Nephron (organoid): ENCODE data around the gene LAMA5.
A peak's percentile ranks its signal among the peaks of the same experiment; 100 is the strongest.

Source experiments
- H3K27ac Mint-ChIP-seq, 3 experiments: 2 replicates each; pipeline ENCODE4 v1.8.0; 2020; ENCODE audit warnings: mixed read lengths in 3 of 3, mild to moderate bottlenecking in 2 of 3, moderate library complexity in 1 of 3
- H3K27me3 Mint-ChIP-seq: 2 replicates; pipeline ENCODE4 v1.8.0; 2021; ENCODE audit warnings: low read depth, mild to moderate bottlenecking, moderate library complexity, mixed read lengths
- H3K36me3 Mint-ChIP-seq: 2 replicates; pipeline ENCODE4 v1.8.0; 2020; ENCODE audit warnings: low read depth, mixed read lengths
- H3K4me1 Mint-ChIP-seq: 2 replicates; pipeline ENCODE4 v1.8.0; 2020; ENCODE audit warnings: mixed read lengths
- H3K4me3 Mint-ChIP-seq, 3 experiments: 2 replicates each; pipeline ENCODE4 v1.8.0; 2020; ENCODE audit warnings: mild to moderate bottlenecking in 3 of 3, mixed read lengths in 3 of 3, moderate library complexity in 2 of 3
- H3K9me3 Mint-ChIP-seq: 2 replicates; pipeline ENCODE4 v1.8.0; 2020; ENCODE audit warnings: mixed read lengths
- CTCF ChIP-seq, 3 experiments: fragments of 200-600 bp; sonication (generic); IDR thresholded peaks; one replicate each; pipeline ENCODE4 v1.5.0; 2021; ENCODE audit warnings: antibody characterized with exemption in 3 of 3; ENCODE audit not compliant: unreplicated experiment in 3 of 3

The LAMA5 gene

GRCh38 chr20:62275219-62275618, 91.9 kb downstream of the LAMA5 start:
- no peak for TF ChIP-seq CTCF (IDR thresholded peaks at IDR 0.05; ENCODE audit: unreplicated experiment in 3 of 3)
- no peak overlapping the region for H3K4me3 Mint-ChIP-seq
- peaks cover 14% of the 10 kb centered on the region for H3K4me1 Mint-ChIP-seq
- peaks cover 5% of the 10 kb centered on the region for H3K27me3 Mint-ChIP-seq
- H3K27ac Mint-ChIP-seq: no peak overlapping the region
- H3K36me3 Mint-ChIP-seq: peaks cover 60% of the 10 kb centered on the region
- no peaks in the 10 kb centered on the region for H3K9me3 Mint-ChIP-seq

- Mint-ChIP-seq H3K27me3 (peaks cover 5% of the 10 kb centered on the region), H3K27ac (peak overlapping the region in 2 of 3 experiments; percentile 34 to 66), H3K4me1 (peaks cover 14% of the 10 kb centered on the region), H3K9me3 (no peaks in the 10 kb centered on the region), H3K36me3 (peaks cover 53% of the 10 kb centered on the region), H3K4me3 (no peak overlapping the region)
- no peak for TF ChIP-seq CTCF (IDR thresholded peaks at IDR 0.05; ENCODE audit: unreplicated experiment in 3 of 3)
These were observed 92.7 kb downstream of the LAMA5 start for GRCh38 chr20:62274332-62274950.

GRCh38 chr20:62273416-62273815, 93.7 kb downstream of the LAMA5 start:
- H3K36me3 Mint-ChIP-seq: peaks cover 43% of the 10 kb centered on the region
- no peaks in the 10 kb centered on the region for H3K27me3 Mint-ChIP-seq
- no peak overlapping the region for H3K4me3 Mint-ChIP-seq
- no peaks in the 10 kb centered on the region for H3K9me3 Mint-ChIP-seq
- no peak overlapping the region for H3K27ac Mint-ChIP-seq
- TF ChIP-seq CTCF (IDR thresholded peaks at IDR 0.05; ENCODE audit: unreplicated experiment in 3 of 3): no peak
- peaks cover 14% of the 10 kb centered on the region for H3K4me1 Mint-ChIP-seq

- TF ChIP-seq CTCF (IDR thresholded peaks at IDR 0.05; ENCODE audit: unreplicated experiment in 3 of 3): no peak
- H3K9me3 Mint-ChIP-seq: no peaks in the 10 kb centered on the region
- peaks cover 39% of the 10 kb centered on the region for H3K36me3 Mint-ChIP-seq
- H3K4me1 Mint-ChIP-seq: peaks cover 14% of the 10 kb centered on the region
- no peaks in the 10 kb centered on the region for H3K27me3 Mint-ChIP-seq
- H3K27ac Mint-ChIP-seq: no peak overlapping the region
- no peak overlapping the region for H3K4me3 Mint-ChIP-seq
These were observed 94.9 kb downstream of the LAMA5 start for GRCh38 chr20:62272200-62272599.

- H3K36me3 Mint-ChIP-seq: peaks cover 53% of the 10 kb centered on the region
- H3K27me3 Mint-ChIP-seq: no peaks in the 10 kb centered on the region
- peaks cover 13% of the 10 kb centered on the region for H3K4me1 Mint-ChIP-seq
- H3K27ac Mint-ChIP-seq: no peak overlapping the region
- no peak overlapping the region for H3K4me3 Mint-ChIP-seq
- no peak for TF ChIP-seq CTCF (IDR thresholded peaks at IDR 0.05; ENCODE audit: unreplicated experiment in 3 of 3)
- peaks cover 3% of the 10 kb centered on the region for H3K9me3 Mint-ChIP-seq
These were observed 97.2 kb downstream of the LAMA5 start for GRCh38 chr20:62269871-62270270.

- Mint-ChIP-seq H3K27me3 (no peaks in the 10 kb centered on the region), H3K4me1 (peaks cover 8% of the 10 kb centered on the region), H3K36me3 (peaks cover 53% of the 10 kb centered on the region), H3K9me3 (peaks cover 3% of the 10 kb centered on the region), H3K4me3 (no peak overlapping the region), H3K27ac (no peak overlapping the region)
- TF ChIP-seq CTCF (IDR thresholded peaks at IDR 0.05; ENCODE audit: unreplicated experiment in 3 of 3): no peak
These were observed 97.7 kb downstream of the LAMA5 start for GRCh38 chr20:62269378-62269777.
